Stimulated activated CD8-positive, alpha-beta memory T cell treated with anti-CD3 and anti-CD28 coated beads, Interleukin-12 subunit alpha, Interleukin-12 subunit beta, amount 100 ng/mL, for 24 hours (primary cell): ENCODE measurements around the gene EGFR.
"Not testable (repeated sequence)": the region's sequence is repeated elsewhere in the genome, so short reads cannot be mapped to it uniquely, and the experiment has no call there.

Source experiments
- DNase-seq: peaks from one replicate; pipeline ENCODE4 v3.0.0-alpha.2; 2020; ENCODE audit errors: extremely low read depth

EGFR gene

DNA sequence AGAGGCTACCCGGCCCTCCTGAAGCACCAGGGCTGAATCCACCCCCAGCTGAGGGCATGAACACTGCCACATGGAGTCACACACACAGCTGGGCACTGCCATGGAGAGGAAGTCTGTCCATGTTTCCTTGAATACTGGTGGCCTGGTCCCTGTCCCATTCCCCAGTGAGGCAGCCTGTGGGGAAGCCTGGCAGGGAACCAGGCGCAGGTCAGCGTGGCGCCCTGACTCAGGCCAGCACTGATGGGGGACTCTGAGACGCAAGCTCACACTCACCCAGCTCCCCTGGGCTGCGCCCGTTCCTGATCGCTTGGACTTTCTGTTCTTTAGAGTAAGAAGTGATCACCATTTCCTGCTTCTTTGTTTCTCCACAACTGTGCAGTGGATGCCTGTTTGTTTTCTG lies 128.3 kb downstream of the EGFR start:
- DNase-seq, result no peak

DNA sequence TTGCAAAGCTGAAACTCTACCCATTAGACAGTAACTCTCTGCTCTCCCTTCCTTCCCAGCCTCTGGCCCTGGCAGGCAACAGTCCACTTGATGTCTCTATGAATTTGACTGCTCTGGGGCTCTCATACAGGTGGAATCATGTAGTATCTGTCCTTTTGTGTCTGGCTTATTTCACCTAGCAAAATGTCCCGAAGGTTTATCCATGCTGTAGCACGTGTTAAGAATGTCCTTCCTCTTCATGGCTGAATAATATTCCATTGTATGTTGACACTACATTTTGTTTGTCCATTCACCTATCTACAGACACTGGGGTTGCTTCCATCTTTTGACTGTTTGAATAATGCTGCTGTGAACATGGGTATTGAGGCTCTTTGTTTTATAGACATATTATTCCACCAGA lies 128.9 kb downstream of the EGFR start:
- DNase-seq, result no peak

DNA sequence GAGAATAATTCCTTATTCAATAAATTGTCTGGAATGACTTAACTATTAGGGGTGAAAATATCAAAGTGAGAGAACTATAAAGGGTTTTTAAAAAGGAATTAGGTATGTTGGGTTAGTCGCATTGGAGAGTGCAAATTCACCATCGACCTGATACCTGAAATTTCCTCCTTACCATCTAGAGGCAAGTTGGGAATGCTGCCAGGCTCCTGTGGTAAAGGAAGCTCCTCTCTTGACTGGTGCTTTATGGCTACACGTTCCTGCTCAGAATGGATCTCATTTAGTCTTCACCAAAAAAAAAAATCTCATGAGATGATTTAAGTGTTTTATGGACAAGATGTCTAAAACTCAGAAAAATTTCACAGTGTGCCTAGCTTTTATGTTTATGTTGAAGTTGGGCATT lies 129.8 kb downstream of the EGFR start:
- DNase-seq, result no peak

DNA sequence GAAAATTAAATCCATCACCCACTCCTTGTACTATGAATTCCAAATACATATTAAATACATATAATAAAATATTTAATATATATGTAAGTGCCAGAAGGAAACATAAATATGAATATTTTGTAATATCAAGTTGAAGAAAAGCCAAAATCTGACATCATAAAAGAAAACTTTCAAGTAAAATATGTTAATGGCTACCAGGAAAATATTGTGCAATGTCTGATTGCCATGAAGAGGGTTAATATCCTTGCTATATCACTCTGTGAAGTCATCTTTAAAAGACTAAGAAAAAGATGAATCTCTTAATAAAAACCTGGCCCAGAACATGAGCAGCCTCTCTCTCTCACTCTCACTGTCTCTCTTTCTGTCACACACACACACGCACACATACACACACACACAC lies 130.2 kb downstream of the EGFR start:
- no peak for DNase-seq

DNA sequence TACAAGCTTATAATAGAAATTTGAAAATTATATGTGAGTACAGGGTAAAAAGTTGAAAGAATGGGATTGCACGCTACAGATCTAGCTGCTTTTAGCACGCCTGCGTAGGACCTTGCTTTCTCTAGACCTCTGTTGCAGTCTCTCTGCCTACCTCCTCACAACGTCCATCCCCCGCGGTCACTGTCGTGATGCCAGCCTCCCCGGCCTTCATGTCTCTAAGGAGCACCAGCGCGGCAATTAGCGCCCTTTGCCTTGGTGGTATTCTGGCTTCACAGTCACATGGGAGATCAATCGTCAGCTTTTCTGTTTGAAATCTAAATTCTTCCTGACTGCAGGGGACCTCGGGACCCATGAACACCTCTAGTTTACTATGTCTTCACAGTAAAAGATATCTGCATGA lies 131.3 kb downstream of the EGFR start:
- no peak for DNase-seq

DNA sequence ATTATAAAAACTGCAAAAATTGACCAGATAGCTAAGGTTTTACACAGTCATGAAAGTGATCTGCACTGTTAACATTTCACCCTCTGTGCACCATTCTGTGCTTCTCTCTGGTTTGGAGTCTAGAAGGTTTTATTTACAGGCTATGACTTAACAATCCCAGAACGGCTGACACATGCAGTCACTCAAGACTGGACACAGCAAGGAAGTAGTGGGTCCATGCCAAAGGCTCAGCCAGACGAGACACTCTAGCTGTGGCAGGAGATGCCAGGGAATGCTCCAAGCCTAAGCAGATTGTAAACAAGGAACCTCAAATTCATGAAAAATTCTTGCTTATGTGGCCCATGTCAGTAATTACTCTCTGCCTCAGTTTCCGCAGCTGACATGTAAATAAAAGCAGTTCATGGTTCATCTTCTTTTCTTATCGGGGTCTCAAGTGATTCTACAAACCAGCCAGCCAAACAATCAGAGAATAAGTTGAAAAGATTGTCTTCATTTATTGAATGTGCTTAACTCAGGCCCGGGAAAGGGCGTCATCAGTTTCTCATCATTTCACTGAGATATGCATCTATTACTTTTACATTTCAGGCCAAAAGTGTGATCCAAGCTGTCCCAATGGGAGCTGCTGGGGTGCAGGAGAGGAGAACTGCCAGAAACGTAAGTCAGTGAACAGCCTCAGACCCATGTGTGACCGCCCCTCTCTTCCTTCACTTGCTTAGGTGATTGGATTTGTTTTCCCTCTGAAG lies 132.1 kb downstream of the EGFR start:
- no peak for DNase-seq

DNA sequence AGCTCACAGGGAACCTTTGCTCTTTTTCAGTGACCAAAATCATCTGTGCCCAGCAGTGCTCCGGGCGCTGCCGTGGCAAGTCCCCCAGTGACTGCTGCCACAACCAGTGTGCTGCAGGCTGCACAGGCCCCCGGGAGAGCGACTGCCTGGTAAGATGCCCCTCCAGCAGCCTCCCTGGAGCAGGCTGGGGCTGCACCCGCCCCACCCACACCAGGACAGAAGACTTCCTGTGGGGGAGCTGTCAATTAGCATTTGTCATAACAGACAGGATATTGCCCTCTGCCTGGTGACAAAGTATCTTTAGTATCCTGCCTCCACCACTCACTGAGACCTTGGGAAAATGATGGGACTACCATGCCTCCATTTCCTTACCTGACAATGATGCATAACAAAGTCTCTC lies 133.7 kb downstream of the EGFR start:
- DNase-seq, result no peak

DNA sequence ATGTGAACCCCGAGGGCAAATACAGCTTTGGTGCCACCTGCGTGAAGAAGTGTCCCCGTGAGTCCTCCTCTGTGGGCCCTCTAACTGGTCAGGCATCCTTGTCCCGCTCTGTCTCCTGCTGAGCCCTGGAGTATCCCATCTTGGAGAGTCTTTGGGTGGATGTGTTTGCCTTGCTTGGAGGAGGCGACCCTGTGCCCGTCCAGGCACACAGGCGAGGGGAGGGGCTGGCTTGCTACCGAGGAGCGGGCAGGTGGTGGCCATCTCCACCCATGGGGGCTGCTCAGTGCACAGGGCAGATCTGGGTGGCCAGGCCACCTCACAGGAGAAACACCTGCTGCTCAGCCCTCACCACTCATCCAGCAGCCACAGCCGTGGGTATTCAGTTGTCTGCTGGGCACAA lies 135.3 kb downstream of the EGFR start:
- DNase-seq, result no peak

DNA sequence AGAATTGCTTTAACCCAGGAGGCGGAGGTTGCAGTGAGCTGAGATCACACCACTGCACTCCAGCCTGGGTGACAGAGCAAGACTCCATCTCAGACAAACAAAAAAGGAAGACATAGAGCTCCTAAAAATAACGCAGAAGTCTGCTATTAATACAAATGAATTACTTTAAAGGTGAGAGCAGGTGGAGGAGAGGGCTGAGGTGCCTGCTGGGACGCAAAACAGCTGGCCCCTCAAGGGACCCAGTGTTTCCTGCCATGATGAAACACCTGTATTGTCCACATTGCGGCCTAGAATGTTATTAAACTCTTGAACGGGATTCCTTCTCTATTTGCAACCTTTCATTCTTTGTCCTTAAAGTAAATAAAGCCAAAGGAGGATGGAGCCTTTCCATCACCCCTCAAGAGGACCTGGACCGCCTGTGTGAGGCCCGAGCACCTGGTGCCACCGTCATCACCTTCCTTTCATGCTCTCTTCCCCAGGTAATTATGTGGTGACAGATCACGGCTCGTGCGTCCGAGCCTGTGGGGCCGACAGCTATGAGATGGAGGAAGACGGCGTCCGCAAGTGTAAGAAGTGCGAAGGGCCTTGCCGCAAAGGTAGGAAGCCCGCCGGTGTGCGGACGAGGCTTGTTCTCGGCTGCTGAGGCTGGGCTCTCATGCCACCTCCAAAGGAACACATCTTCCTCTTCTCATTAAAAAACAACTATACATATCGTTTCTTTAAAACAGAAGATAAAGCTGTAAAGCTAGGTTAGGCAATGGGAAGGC lies 136.7 kb downstream of the EGFR start:
- DNase-seq, result no peak

DNA sequence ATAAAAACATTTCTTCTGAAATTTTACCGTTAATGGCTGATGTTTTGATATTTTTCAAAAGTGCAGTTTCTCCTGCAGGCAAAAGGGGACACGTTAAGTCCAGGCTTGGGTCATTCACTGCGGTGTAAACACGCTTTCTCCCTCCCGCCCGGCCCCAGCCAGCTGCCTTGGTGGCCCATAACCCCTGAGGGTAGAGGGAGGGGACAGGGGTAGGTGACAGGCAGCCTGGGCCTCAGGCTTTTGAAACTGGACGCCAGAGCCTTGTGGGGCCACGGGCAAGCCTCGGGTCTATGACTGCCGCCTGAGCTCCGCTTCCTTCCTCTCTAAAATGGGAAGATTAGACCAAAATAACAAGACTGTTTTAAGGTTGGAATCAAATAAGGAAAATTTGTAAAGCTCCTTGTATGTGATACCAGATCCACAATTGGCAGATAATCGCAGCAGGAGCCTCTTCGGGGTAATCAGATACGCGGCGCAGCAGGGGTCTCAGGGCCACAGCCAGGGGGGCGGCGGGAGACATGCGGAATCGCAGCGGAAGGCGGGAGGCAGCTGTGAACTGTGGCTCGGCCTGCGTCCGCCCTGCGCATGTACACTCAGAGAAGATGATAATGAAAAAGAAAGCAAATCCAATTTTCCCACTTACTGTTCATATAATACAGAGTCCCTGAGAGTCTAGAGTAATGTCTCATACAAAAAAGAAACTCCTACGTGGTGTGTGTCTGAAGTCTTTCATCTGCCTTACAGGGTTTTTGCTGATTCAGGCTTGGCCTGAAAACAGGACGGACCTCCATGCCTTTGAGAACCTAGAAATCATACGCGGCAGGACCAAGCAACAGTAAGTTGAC lies 138.3 kb downstream of the EGFR start:
- no peak for DNase-seq

DNA sequence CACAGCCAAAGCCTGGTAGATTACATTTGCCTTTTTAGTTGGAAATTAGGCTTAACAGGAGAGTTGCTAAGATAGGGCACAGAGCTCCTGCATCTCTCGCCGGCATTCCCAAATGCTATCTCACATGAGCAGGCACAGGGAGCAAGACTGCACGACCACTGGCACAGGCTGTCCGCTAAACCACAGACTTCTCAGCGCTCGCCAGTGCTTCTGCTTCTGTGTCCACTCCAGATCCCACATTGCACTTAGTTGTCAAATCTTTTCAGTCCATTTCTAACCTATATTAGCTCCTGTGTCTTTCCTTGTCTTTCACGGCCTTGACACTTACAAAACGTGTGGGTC lies 138.9 kb downstream of the EGFR start:
- no peak for DNase-seq

DNA sequence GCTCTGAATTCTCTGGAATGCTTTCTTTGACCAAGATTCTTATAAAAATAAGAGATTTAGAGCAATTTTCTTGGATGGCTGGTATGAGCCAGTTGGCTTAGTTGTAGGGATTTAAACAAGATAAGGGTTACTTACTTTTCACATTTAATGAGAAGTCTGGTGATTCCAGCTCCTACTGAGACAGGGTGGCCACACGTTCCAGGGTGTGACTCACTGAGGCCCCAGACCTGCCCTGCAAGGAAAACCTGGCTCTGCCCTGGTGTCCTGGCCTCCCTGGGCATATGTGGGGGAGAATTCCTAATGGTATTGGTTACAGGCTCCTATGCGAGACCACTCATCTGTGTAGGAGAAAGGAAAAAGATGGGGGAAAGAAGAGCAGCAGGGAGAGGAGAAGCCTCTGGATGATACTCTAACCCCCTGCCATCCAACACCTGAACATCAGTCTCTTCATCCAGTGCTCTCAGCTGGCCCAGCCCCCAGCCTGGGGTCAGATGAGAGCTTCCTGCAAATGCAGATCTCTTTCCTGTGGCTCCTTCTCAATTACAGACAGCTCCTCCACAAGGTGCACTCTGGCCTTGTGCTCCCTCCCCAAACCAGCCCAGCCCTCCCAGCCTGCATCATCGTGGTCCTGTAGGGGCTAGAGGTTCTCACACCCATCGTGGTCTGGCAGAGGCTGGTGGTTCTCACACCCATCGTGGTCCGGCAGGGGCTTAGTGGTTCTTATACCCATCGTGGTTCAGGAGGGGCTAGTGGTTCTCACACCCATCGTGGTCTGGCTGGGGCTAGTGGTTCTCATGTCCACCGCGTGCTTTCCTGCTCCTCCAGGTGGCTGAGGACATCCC lies 139.9 kb downstream of the EGFR start:
- no peak for DNase-seq

DNA sequence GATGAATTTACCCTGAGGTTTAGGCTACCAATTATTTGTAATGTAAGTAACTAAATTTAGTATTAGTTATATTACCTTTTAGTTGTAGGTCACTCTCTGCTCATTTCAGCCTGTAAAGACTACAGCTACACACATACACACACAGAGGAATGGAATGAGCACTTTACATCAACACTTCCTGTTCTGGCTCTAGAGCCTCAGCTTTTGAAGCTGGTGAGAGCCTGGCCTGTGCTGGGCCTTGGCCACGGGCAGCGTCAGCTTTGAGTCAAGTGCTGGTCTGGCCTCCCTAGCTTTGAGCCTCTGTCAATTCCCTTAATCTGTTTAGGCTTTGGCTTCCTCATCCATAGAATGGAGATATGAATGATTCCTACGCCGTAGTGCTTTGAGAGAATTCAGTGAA lies 141.7 kb downstream of the EGFR start:
- no peak for DNase-seq

DNA sequence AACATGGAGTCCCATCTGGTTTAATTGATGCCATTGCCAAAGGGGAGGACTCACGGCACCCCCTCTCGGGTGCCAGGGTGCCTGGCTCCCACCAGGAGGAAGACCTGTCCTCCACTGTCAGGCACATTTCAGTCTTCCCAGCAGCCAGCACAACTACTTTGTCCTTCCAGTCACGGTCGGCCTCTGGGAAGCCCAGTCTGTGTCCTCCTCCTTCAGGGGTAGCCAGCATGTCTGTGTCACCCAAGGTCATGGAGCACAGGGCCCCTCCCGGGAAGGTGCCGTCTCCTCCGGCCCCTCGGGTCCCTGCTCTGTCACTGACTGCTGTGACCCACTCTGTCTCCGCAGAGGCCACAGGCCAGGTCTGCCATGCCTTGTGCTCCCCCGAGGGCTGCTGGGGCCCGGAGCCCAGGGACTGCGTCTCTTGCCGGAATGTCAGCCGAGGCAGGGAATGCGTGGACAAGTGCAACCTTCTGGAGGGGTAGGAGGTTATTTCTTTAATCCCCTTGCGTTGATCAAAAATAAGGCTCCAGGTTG lies 142.4 kb downstream of the EGFR start:
- DNase-seq, result no peak

DNA sequence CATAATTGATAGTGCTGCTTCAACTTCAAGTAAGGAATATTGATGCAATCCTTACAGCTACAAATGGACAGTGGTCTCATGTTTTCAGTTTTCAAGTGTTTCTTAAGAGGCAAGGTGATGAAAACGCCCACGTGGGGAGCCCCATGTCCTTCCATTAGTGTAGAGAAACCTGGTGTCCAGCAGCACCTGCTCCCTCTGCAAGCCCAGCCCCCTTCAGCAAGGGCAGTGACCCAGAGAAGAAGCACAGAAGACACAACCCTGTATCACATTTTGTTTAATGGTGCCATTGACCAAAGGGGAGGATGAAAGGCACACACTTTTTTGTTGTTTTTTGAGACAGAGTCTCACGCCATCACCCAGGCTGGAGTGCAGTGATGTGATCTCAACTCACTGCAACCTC lies 143.7 kb downstream of the EGFR start:
- DNase-seq, result no peak

DNA sequence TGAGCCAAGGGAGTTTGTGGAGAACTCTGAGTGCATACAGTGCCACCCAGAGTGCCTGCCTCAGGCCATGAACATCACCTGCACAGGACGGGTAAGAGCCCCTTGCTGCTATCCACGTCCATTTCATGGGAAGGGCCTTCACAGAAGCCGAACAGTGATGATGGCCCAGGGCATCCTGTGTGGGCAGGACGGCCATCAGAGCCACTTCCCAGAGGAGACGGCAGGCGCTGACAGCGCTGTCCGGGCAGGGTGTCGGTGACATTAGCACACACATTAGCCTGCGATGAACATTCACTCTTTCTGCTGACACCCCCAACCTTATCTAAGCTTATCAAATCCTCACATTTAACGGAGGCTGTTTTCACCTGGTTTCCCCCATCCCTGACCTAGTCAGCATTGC lies 144.9 kb downstream of the EGFR start:
- no peak for DNase-seq

DNA sequence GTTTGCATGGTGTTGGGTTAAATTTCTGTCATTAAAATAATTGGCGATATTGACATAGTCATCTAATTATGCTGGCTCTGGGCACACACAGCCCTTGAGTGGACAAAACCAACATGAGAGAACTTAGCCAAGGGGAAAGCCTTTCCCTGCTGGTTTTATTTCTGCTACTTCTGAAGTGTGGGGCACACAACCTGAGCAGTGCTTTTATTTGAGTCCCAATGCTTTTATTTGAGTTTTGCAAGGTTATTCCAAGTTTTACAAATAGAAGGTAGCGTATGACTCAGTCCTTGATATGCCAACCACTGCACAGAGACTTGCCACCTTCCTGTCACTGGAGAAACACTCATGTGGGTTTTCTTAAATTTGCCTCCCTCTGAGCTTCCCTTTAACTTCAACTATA lies 145.7 kb downstream of the EGFR start:
- no peak for DNase-seq

DNA sequence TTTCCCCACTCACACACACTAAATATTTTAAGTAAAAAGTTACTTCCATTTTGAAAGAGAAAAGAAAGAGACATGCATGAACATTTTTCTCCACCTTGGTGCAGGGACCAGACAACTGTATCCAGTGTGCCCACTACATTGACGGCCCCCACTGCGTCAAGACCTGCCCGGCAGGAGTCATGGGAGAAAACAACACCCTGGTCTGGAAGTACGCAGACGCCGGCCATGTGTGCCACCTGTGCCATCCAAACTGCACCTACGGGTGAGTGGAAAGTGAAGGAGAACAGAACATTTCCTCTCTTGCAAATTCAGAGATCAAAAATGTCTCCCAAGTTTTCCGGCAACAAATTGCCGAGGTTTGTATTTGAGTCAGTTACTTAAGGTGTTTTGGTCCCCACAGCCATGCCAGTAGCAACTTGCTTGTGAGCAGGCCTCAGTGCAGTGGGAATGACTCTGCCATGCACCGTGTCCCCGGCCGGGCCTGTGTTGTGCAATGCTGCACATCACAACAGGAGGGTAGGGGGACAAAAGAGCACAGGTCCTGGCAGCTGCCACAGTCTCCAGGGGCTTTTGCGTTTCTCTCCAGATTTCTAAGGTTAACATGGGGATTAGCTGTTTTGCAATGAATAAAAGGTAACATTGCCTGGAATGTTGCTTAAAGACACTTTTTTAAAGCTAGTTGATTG lies 146.5 kb downstream of the EGFR start:
- no peak for DNase-seq

DNA sequence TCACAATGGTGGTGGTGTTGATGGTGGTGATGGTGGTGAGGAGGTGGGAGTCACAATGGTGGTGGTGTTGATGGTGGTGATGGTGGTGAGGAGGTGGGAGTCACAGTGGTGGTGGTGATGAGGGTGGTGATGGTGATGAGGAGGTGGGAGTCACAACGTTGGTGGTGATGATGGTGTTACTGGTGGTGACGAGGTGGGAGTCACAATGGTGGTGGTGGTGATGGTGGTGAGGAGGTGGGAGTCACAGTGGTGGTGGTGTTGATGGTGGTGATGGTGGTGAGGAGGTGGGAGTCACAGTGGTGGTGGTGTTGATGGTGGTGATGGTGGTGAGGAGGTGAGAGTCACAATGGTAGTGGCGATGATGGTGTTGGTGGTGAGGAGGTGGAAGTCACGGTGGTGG lies 148.5 kb downstream of the EGFR start:
- DNase-seq, result not testable (repeated sequence)

DNA sequence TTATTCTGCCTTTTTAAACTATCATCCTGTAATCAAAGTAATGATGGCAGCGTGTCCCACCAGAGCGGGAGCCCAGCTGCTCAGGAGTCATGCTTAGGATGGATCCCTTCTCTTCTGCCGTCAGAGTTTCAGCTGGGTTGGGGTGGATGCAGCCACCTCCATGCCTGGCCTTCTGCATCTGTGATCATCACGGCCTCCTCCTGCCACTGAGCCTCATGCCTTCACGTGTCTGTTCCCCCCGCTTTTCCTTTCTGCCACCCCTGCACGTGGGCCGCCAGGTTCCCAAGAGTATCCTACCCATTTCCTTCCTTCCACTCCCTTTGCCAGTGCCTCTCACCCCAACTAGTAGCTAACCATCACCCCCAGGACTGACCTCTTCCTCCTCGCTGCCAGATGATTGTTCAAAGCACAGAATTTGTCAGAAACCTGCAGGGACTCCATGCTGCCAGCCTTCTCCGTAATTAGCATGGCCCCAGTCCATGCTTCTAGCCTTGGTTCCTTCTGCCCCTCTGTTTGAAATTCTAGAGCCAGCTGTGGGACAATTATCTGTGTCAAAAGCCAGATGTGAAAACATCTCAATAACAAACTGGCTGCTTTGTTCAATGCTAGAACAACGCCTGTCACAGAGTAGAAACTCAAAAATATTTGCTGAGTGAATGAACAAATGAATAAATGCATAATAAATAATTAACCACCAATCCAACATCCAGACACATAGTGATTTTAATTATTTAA lies 151.7 kb downstream of the EGFR start:
- DNase-seq, result no peak
